Gastroesophageal sphincter (tissue), 4 donors: ENCODE measurements around the gene FHDC1. TPM values are rescaled to one million over a fixed set of nuclear protein-coding genes. Genes with fewer than 3 reads are reported as not detected.

ENCODE experiments used
- ATAC-seq: fragments of 150-250 bp; one replicate; pipeline ENCODE4 v1.9.1; 2016; ENCODE audit warnings: mild to moderate bottlenecking, moderate library complexity
- H3K27ac ChIP-seq, 4 donors: fragments of 200-600 bp; sonication (generic) in 3 of 4; 1 replicate in 3 of 4; 2 replicates in 1 of 4; pipeline ENCODE4 v1.5.1; 2016 to 2019
- H3K27me3 ChIP-seq: fragments of 200-600 bp; sonication (generic); one replicate; pipeline ENCODE4 v1.5.1; 2019
- H3K36me3 ChIP-seq, 2 donors: fragments of 200-600 bp; sonication (generic); one replicate each; pipeline ENCODE4 v1.5.1; 2019; ENCODE audit warnings: control low read depth in 1 of 2
- H3K4me1 ChIP-seq, 3 donors: fragments of 200-600 bp; sonication (generic); 1 replicate in 2 of 3; 2 replicates in 1 of 3; pipeline ENCODE4 v1.5.1; 2016 to 2019; ENCODE audit warnings: control low read depth in 2 of 3
- H3K4me3 ChIP-seq, 2 donors: fragments of 200-600 bp; sonication (generic); one replicate each; pipeline ENCODE4 v1.5.1; 2019; ENCODE audit warnings: mild to moderate bottlenecking in 1 of 2, moderate library complexity in 1 of 2
- H3K9me3 ChIP-seq, 3 donors: fragments of 200-600 bp; sonication (generic); one replicate each; pipeline ENCODE4 v1.5.1; 2017 to 2019; ENCODE audit warnings: control low read depth in 2 of 3
- EP300 ChIP-seq: sonication (generic); formaldehyde crosslinking; IDR thresholded peaks from one replicate; pipeline ENCODE4 v1.6.1; 2017; ENCODE audit warnings: antibody characterized with exemption, mild to moderate bottlenecking
- POLR2A ChIP-seq, 2 donors: fragments of 450-650 bp; IDR thresholded peaks; one replicate each; pipeline ENCODE4 v1.6.1; 2017; ENCODE audit warnings: antibody characterized with exemption in 2 of 2, mild to moderate bottlenecking in 2 of 2, moderate library complexity in 1 of 2
- POLR2AphosphoS5 ChIP-seq: sonication (generic); formaldehyde crosslinking; IDR thresholded peaks from one replicate; pipeline ENCODE4 v1.6.1; 2017; ENCODE audit warnings: antibody characterized with exemption
- WGBS, 2 donors: methylation state at CpG; one replicate each; pipeline ENCODE4 v1.1.5; 2018; ENCODE audit warnings: low coverage in 1 of 2; 5-methylcytosine and 5-hydroxymethylcytosine counted together
- total RNA-seq, 4 donors: library from RNA; depleted of rRNA; stranded (reverse); fragments of >200 nt; gene quantifications; one replicate each; pipeline ENCODE4 v1.1.0, GENCODE V29; 2016
- TF ChIP-seq, protein P1 (sequence below), 4 experiments: fragments of 200-600 bp in 2 of 4; fragments of 450-650 bp in 2 of 4; sonication (generic) in 1 of 4; IDR thresholded peaks; one replicate each; pipeline ENCODE4 v1.5.1; 2017 to 2019; ENCODE audit warnings: antibody characterized with exemption in 4 of 4, mild to moderate bottlenecking in 2 of 4, moderate library complexity in 2 of 4

FHDC1 gene
- total RNA-seq, 4 donors from 2014 or later: 0.62 to 1.8 (median 1.3) TPM

DNA sequence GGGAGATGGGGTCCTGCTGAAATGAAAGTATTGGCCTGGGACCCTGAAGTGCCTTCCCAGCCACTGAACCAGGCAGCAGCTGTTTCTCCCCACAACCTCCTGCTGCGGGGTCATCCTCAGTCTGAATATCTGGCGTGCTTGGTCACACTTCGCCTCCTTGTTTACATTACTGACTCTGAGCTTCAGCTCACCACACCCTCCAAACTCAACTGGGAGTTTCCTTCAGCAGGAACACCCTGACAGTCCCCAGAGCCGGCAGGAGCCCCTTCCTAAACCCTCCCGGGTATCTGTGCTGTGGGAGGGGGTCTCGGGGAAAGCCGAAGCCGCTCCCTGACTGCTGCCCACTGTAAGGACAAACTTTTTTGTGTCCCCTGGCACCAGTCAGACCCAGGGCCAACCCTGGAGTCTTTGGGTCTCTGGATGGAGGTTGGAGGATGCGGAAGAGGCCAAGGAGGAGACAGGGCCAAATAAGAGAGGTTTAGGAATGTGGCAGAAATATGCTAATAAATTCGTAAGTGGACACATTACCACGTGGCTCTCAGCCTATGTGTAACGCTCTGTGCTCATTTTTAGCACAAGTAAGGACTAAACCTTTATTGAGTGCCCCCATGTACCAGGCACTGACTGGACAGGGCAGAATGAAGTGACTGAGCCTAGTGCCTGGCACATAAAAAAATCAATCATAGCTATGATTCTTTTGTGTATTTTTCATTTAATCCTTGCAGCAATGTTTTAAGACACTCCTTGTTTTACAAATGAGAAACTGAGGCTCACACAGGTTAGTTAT, 20.7 kb downstream of the FHDC1 start:
- TF ChIP-seq POLR2AphosphoS5 (no peak), EP300 (no peak), POLR2A (IDR thresholded peaks at IDR 0.05) (no peak)
- TF ChIP-seq, protein P1, sequence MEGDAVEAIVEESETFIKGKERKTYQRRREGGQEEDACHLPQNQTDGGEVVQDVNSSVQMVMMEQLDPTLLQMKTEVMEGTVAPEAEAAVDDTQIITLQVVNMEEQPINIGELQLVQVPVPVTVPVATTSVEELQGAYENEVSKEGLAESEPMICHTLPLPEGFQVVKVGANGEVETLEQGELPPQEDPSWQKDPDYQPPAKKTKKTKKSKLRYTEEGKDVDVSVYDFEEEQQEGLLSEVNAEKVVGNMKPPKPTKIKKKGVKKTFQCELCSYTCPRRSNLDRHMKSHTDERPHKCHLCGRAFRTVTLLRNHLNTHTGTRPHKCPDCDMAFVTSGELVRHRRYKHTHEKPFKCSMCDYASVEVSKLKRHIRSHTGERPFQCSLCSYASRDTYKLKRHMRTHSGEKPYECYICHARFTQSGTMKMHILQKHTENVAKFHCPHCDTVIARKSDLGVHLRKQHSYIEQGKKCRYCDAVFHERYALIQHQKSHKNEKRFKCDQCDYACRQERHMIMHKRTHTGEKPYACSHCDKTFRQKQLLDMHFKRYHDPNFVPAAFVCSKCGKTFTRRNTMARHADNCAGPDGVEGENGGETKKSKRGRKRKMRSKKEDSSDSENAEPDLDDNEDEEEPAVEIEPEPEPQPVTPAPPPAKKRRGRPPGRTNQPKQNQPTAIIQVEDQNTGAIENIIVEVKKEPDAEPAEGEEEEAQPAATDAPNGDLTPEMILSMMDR (IDR thresholded peaks at IDR 0.05): no peak
- Histone ChIP-seq H3K4me1 (peaks cover 0 to 23% (median 8%) of the 10 kb centered on the region in 3 donors), H3K27ac (peak overlapping the region in 3 of 4 donors; percentile 45 to 53 (median 51)), H3K9me3 (no peaks in the 10 kb centered on the region), H3K4me3 (no peak overlapping the region), H3K27me3 (no peaks in the 10 kb centered on the region), H3K36me3 (peaks cover 0 to 6% of the 10 kb centered on the region in 2 donors)
- ATAC-seq: peak; percentile 60
- 29 to 42% methylated on average over 2 to 5 of the region's 12 CpGs for WGBS, 2 donors

GRCh38 chr4:152957437-152958171, 21.5 kb downstream of the FHDC1 start:
- Histone ChIP-seq H3K27me3 (no peaks in the 10 kb centered on the region), H3K9me3 (no peaks in the 10 kb centered on the region), H3K4me1 (peaks cover 0 to 23% (median 8%) of the 10 kb centered on the region in 3 donors), H3K27ac (peak overlapping the region in 3 of 4 donors; percentile 33 to 53 (median 51)), H3K4me3 (no peak overlapping the region), H3K36me3 (peaks cover 0 to 6% of the 10 kb centered on the region in 2 donors)
- peak; percentile 39 for ATAC-seq
- 37 to 81% methylated on average over 3 to 4 of the region's 11 CpGs for WGBS, 2 donors
- TF ChIP-seq, protein P1 (IDR thresholded peaks at IDR 0.05): no peak
- TF ChIP-seq POLR2A (IDR thresholded peaks at IDR 0.05) (no peak), POLR2AphosphoS5 (no peak), EP300 (no peak)

GRCh38 chr4:152959080-152959479, 23.0 kb downstream of the FHDC1 start:
- WGBS, 2 donors: 57 to 73% methylated on average over 2 of the region's 2 CpGs
- TF ChIP-seq, protein P1 (IDR thresholded peaks at IDR 0.05): no peak
- TF ChIP-seq EP300: no peak
- no peak for TF ChIP-seq POLR2A (IDR thresholded peaks at IDR 0.05)
- TF ChIP-seq POLR2AphosphoS5: no peak
- no peak for ATAC-seq

DNA sequence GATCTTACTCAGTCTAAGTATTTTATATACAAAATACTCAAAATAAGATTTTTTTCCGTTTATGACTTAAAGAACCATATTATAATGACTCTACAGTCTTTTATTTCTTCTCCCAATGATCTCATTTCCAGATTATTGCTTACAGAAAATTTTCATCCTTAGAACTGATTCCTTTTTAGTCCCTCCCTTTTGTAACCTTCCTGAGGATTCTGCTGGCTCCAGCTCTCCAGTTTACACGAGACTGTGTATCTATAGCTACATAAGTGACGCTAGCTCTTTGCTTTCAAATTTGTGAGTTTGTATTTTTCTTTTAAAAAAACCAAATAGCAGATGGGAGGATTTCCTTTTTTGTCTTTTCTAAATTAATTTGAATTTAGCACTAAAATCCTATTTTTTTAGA, 24.0 kb downstream of the FHDC1 start:
- peaks cover 0 to 23% (median 8%) of the 10 kb centered on the region in 3 donors for H3K4me1 ChIP-seq
- no peak overlapping the region for H3K4me3 ChIP-seq
- H3K27ac ChIP-seq: no peak overlapping the region
- H3K27me3 ChIP-seq: no peaks in the 10 kb centered on the region
- 86 to 95% methylated on average over 3 of the region's 3 CpGs for WGBS, 2 donors
- ATAC-seq: no peak
- no peaks in the 10 kb centered on the region for H3K9me3 ChIP-seq
- TF ChIP-seq POLR2AphosphoS5 (no peak), POLR2A (IDR thresholded peaks at IDR 0.05) (no peak), EP300 (no peak)
- TF ChIP-seq, protein P1 (IDR thresholded peaks at IDR 0.05): no peak
- no peaks in the 10 kb centered on the region for H3K36me3 ChIP-seq

More at GRCh38 chr4:152959080-152959479, 23.0 kb downstream of the FHDC1 start:
- Histone ChIP-seq H3K4me3 (no peak overlapping the region), H3K36me3 (peaks cover 0 to under 1% of the 10 kb centered on the region in 2 donors), H3K27ac (no peak overlapping the region), H3K9me3 (no peaks in the 10 kb centered on the region), H3K27me3 (no peaks in the 10 kb centered on the region), H3K4me1 (peaks cover 0 to 23% (median 8%) of the 10 kb centered on the region in 3 donors)
